Measurements from ENCODE around the gene GEN1. TPM values are rescaled to one million over a fixed set of nuclear protein-coding genes. Genes with fewer than 3 reads are reported as not detected.

GEN1 gene
- total and polyA plus RNA-seq, 2 donors from 2014 or later = 1.4 to 6.2 TPM

GRCh38 chr2:17815468-17816184, 61.7 kb downstream of the GEN1 start:
- H3K4me3 ChIP-seq (ENCODE audit: low read length in 3 of 3) = no peak overlapping the region
- no peaks in the 10 kb centered on the region for H3K36me3 ChIP-seq (ENCODE audit: control insufficient read depth in 2 of 3, insufficient read depth in 3 of 3, low read length in 3 of 3)
- no peaks in the 10 kb centered on the region for H3K9me3 ChIP-seq (ENCODE audit: control insufficient read depth in 2 of 3, insufficient read depth in 1 of 3, low read length in 3 of 3)
- DNase-seq = no peak
- intact Hi-C loops (cut with DNase I) = no loop called here
- H3K27me3 ChIP-seq (ENCODE audit: control insufficient read depth, insufficient read depth, low read length) = no peaks in the 10 kb centered on the region
- no peak for FAIRE-seq
- no peak for TF ChIP-seq CTCF (IDR thresholded peaks at IDR 0.05; ENCODE audit: borderline replicate concordance, extremely low read depth, insufficient read depth)
- no peaks in the 10 kb centered on the region for H3K4me1 ChIP-seq (ENCODE audit: control insufficient read depth in 2 of 3, insufficient read depth in 2 of 3, low read depth in 1 of 3, low read length in 3 of 3)
- H3K27ac ChIP-seq (ENCODE audit: low read depth in 2 of 2, low read length in 2 of 2) = no peak overlapping the region
- H3K9ac ChIP-seq (ENCODE audit: low read length in 3 of 3) = no peak overlapping the region

GRCh38 chr2:17816396-17817245, 62.7 kb downstream of the GEN1 start, which contains the start of gene MSGN1:
MSGN1 (plus strand) TSS chr2:17816460; CDS start chr2:17816519, 59 bp downstream.
- no peak for FAIRE-seq
- H3K9me3 ChIP-seq (ENCODE audit: control insufficient read depth in 2 of 3, insufficient read depth in 1 of 3, low read length in 3 of 3) = no peaks in the 10 kb centered on the region

GRCh38 chr2:17818235-17818815, 64.4 kb downstream of the GEN1 start:
- Histone ChIP-seq H3K4me1 (ENCODE audit: control insufficient read depth in 2 of 3, insufficient read depth in 2 of 3, low read depth in 1 of 3, low read length in 3 of 3) (peaks cover 0 to 5% (median 4%) of the 10 kb centered on the region in 3 donors), H3K36me3 (ENCODE audit: control insufficient read depth in 2 of 3, insufficient read depth in 3 of 3, low read length in 3 of 3) (no peaks in the 10 kb centered on the region), H3K9ac (ENCODE audit: low read length in 3 of 3) (no peak overlapping the region), H3K4me3 (ENCODE audit: low read length in 3 of 3) (no peak overlapping the region), H3K27me3 (ENCODE audit: control insufficient read depth, insufficient read depth, low read length) (no peaks in the 10 kb centered on the region), H3K27ac (ENCODE audit: low read depth in 2 of 2, low read length in 2 of 2) (no peak overlapping the region), H3K9me3 (ENCODE audit: control insufficient read depth in 2 of 3, insufficient read depth in 1 of 3, low read length in 3 of 3) (no peaks in the 10 kb centered on the region)
- no peak for DNase-seq
- TF ChIP-seq CTCF (IDR thresholded peaks at IDR 0.05; ENCODE audit: borderline replicate concordance, extremely low read depth, insufficient read depth) = no peak
- intact Hi-C loops (cut with DNase I) = no loop called here
- FAIRE-seq = no peak

More at GRCh38 chr2:17816396-17817245, 62.7 kb downstream of the GEN1 start, which contains the start of gene MSGN1:
- H3K27ac ChIP-seq (ENCODE audit: low read depth in 2 of 2, low read length in 2 of 2) = no peak within 1 kb of the TSS
- H3K4me1 ChIP-seq (ENCODE audit: control insufficient read depth in 2 of 3, insufficient read depth in 2 of 3, low read depth in 1 of 3, low read length in 3 of 3) = peaks cover 0 to 5% (median 0%) of the 10 kb centered on the region in 3 donors
- intact Hi-C loops (cut with DNase I) = no loop called here
- no peaks in the 10 kb centered on the region for H3K27me3 ChIP-seq (ENCODE audit: control insufficient read depth, insufficient read depth, low read length)
- no peak for DNase-seq
- no peak within 1 kb of the TSS for H3K9ac ChIP-seq (ENCODE audit: low read length in 3 of 3)
- no peaks in the 10 kb centered on the region for H3K36me3 ChIP-seq (ENCODE audit: control insufficient read depth in 2 of 3, insufficient read depth in 3 of 3, low read length in 3 of 3)
- no peak within 1 kb of the TSS for H3K4me3 ChIP-seq (ENCODE audit: low read length in 3 of 3)
- no peak for TF ChIP-seq CTCF (IDR thresholded peaks at IDR 0.05; ENCODE audit: borderline replicate concordance, extremely low read depth, insufficient read depth)

Data from kidney (tissue), 14 donors.